B cell (primary cell): Measurements from ENCODE around the gene MLXIP. TPM values are rescaled to one million over a fixed set of nuclear protein-coding genes. Genes with fewer than 3 reads are reported as not detected.

Source experiments
- ATAC-seq: fragments of 200-7000 bp; cut with Tn5 transposase; one replicate; pipeline ENCODE4 v1.10.0; 2021; ENCODE audit warnings: low read depth, mild to moderate bottlenecking, moderate number of reproducible peaks, moderate library complexity
- CTCF ChIA-PET: fragments of 350-600 bp; sonication (Branson Sonifier 250); formaldehyde crosslinking; loops from one replicate; lab custom pipeline; 2021; ENCODE audit warnings: antibody characterized with exemption, inconsistent platforms; lab: Charles Lee
- POLR2A ChIA-PET: fragments of 350-600 bp; sonication (Branson Sonifier 250); formaldehyde crosslinking; loops from one replicate; lab custom pipeline; 2021; ENCODE audit warnings: antibody characterized with exemption; lab: Charles Lee
- DNase-seq: peaks from one replicate; pipeline ENCODE4 v3.0.0; 2013
- H2AFZ ChIP-seq: 2 replicates; pipeline ENCODE4 v1.6.1; 2012; ENCODE audit warnings: mild to moderate bottlenecking, low read depth, low read length; ENCODE audit not compliant: insufficient read depth, poor library complexity, severe bottlenecking
- H3K27ac ChIP-seq, 2 donors: 1 replicate in 1 of 2; 2 replicates in 1 of 2; pipeline ENCODE4 v1.5.1; 2012 to 2013; ENCODE audit warnings: low read length in 2 of 2, mild to moderate bottlenecking in 2 of 2, moderate library complexity in 1 of 2
- H3K27me3 ChIP-seq, 4 experiments: fragments of 200-600 bp in 1 of 4; sonication (generic) in 1 of 4; replicated peaks in 1 of 4; 1 replicate in 2 of 4; 2 replicates in 2 of 4; pipeline versions ENCODE4 v1.6.1 to v1.7.0; 2013 to 2016; ENCODE audit warnings: low read length in 3 of 4, mild to moderate bottlenecking in 2 of 4, mixed read lengths in 1 of 4, moderate library complexity in 1 of 4; ENCODE audit not compliant: insufficient read depth in 4 of 4, control insufficient read depth in 3 of 4; ENCODE audit errors: control extremely low read depth in 1 of 4
- H3K36me3 ChIP-seq, 2 experiments: replicated peaks in 1 of 2; 1 replicate in 1 of 2; 2 replicates in 1 of 2; pipeline versions ENCODE4 v1.6.1 to v1.7.1; 2013; ENCODE audit warnings: low read length in 1 of 2; ENCODE audit not compliant: insufficient read depth in 2 of 2, control insufficient read depth in 1 of 2; ENCODE audit errors: control extremely low read depth in 1 of 2, extremely low read depth in 1 of 2
- H3K4me1 ChIP-seq, 2 donors: fragments of 200-600 bp in 1 of 2; sonication (generic) in 1 of 2; 1 replicate in 1 of 2; 2 replicates in 1 of 2; pipeline versions ENCODE4 v1.5.1 to v1.6.1; 2013 to 2017; ENCODE audit warnings: low read length in 2 of 2; ENCODE audit not compliant: control insufficient read depth in 2 of 2, insufficient read depth in 2 of 2
- H3K4me2 ChIP-seq: replicated peaks from 2 replicates; pipeline ENCODE3; 2012; ENCODE audit warnings: mild to moderate bottlenecking, low read depth, low read length; ENCODE audit not compliant: poor library complexity, severe bottlenecking
- H3K4me3 ChIP-seq, 5 experiments: fragments of 200-600 bp in 1 of 5; sonication (generic) in 1 of 5; 1 replicate in 3 of 5; 2 replicates in 2 of 5; pipeline versions ENCODE4 v1.5.1 to v1.7.0; 2011 to 2016; ENCODE audit warnings: low read length in 4 of 5, mild to moderate bottlenecking in 4 of 5, low read depth in 2 of 5, control low read depth in 1 of 5, moderate library complexity in 1 of 5; ENCODE audit not compliant: insufficient read depth in 1 of 5; ENCODE audit errors: control extremely low read depth in 1 of 5, extremely low read depth in 1 of 5
- H3K79me2 ChIP-seq: fragments of 200-600 bp; sonication (generic); one replicate; pipeline ENCODE4 v1.6.0; 2016; ENCODE audit warnings: low read length; ENCODE audit not compliant: control insufficient read depth, insufficient read depth
- H3K9ac ChIP-seq: fragments of 200-600 bp; sonication (generic); 2 replicates; pipeline ENCODE4 v1.6.1; 2017; ENCODE audit warnings: mild to moderate bottlenecking, low read length, moderate library complexity
- H3K9me3 ChIP-seq, 3 donors: one replicate each; pipeline versions ENCODE4 v1.6.1 to v1.7.1; 2013; ENCODE audit warnings: low read length in 2 of 3; ENCODE audit not compliant: control insufficient read depth in 2 of 3, insufficient read depth in 1 of 3; ENCODE audit errors: control extremely low read depth in 1 of 3
- H4K20me1 ChIP-seq: 2 replicates; pipeline ENCODE4 v1.6.0; 2012; ENCODE audit warnings: mild to moderate bottlenecking, low read length; ENCODE audit not compliant: insufficient read depth, control insufficient read depth, poor library complexity, severe bottlenecking
- H3K27ac Mint-ChIP-seq: one replicate; pipeline ENCODE4 v1.8.0; 2021; ENCODE audit warnings: mixed read lengths
- H3K27me3 Mint-ChIP-seq: one replicate; pipeline ENCODE4 v1.8.0; 2021; ENCODE audit warnings: mixed read lengths
- H3K4me1 Mint-ChIP-seq: one replicate; pipeline ENCODE4 v1.8.0; 2021; ENCODE audit warnings: mixed read lengths
- H3K4me3 Mint-ChIP-seq: one replicate; pipeline ENCODE4 v1.8.0; 2021; ENCODE audit warnings: mixed read lengths
- H3K9me3 Mint-ChIP-seq: one replicate; pipeline ENCODE4 v1.8.0; 2022; ENCODE audit warnings: mixed read lengths; ENCODE audit not compliant: insufficient read depth
- CTCF ChIP-seq: fragments of 200-600 bp; IDR thresholded peaks from one replicate; pipeline ENCODE4 v1.8.0; 2022; ENCODE audit warnings: antibody characterized with exemption, mild to moderate bottlenecking
- EZH2 ChIP-seq: IDR thresholded peaks from 2 replicates; pipeline ENCODE4 v1.6.1; 2012; ENCODE audit warnings: borderline replicate concordance, low read depth, mild to moderate bottlenecking, moderate library complexity, low read length; ENCODE audit not compliant: insufficient read depth, poor library complexity, severe bottlenecking
- WGBS: methylation state at CpG from one replicate; pipeline ENCODE4 v1.1.5; 2013; ENCODE audit warnings: missing lambda C conversion rate; ENCODE audit not compliant: insufficient coverage; 5-methylcytosine and 5-hydroxymethylcytosine counted together
- intact Hi-C: fragments of 100-400 bp; cut with micrococcal nuclease; formaldehyde crosslinking; loops from one replicate; pipeline ENCODE4 v1.10.0; 2022
- polyA plus RNA-seq: library from polyadenylated mRNA; depleted of rRNA; stranded (reverse); fragments of >200 nt; gene quantifications from 2 replicates; pipeline ENCODE4 v1.2.3, GENCODE V29; 2012
- total RNA-seq, 2 donors: library from RNA; stranded (reverse); fragments of 120-200 nt in 1 of 2; gene quantifications; 1 replicate in 1 of 2; 2 replicates in 1 of 2; pipeline versions ENCODE4 v1.2.3 to v1.2.4, GENCODE V29; 2013 to 2022

The MLXIP gene
- total and polyA plus RNA-seq, 2 donors (not counting 1 experiment from before 2014, with no cell fraction given): 28.1 to 91.2 TPM

- ChIA-PET POLR2A (no interaction called here), CTCF (interaction anchor here (2.5 kb wide), 1 partner anchor 30 kb away, joined by 12 read pairs; no protein-coding TSS in a partner anchor)
- intact Hi-C loops: no loop called here
- peaks cover 14 to 21% of the 10 kb centered on the region in 2 donors for H3K4me1 ChIP-seq
- peaks cover 74% of the 10 kb centered on the region for H3K79me2 ChIP-seq
- peaks cover 71% of the 10 kb centered on the region for H4K20me1 ChIP-seq
- H3K4me2 ChIP-seq: no peak overlapping the region
- no peak overlapping the region for H3K27ac Mint-ChIP-seq
- peaks cover 45% of the 10 kb centered on the region for H3K4me1 Mint-ChIP-seq
- H3K27ac ChIP-seq: peak overlapping the region in 1 of 2 donors; percentile 64
- WGBS: 96% methylated on average over 9 of the region's 9 CpGs
- H2AFZ ChIP-seq: no peak overlapping the region
- no peaks in the 10 kb centered on the region for H3K9me3 ChIP-seq
- H3K36me3 ChIP-seq: peaks cover 0 to under 1% of the 10 kb centered on the region in 2 experiments
- H3K4me3 Mint-ChIP-seq: no peak overlapping the region
- DNase-seq (no peak), ATAC-seq (no peak)
- no peak overlapping the region for H3K9ac ChIP-seq
- TF ChIP-seq EZH2: no peak
- TF ChIP-seq CTCF: no peak
- no peaks in the 10 kb centered on the region for H3K27me3 Mint-ChIP-seq
- no peaks in the 10 kb centered on the region for H3K27me3 ChIP-seq
- no peaks in the 10 kb centered on the region for H3K9me3 Mint-ChIP-seq
- no peak overlapping the region for H3K4me3 ChIP-seq
Measured at GRCh38 chr12:122093098-122093883, 14.7 kb downstream of the MLXIP start.

- no peak overlapping the region for H3K4me3 ChIP-seq
- no peak for DNase-seq
- Mint-ChIP-seq H3K9me3 (no peaks in the 10 kb centered on the region), H3K4me3 (no peak overlapping the region), H3K27ac (no peak overlapping the region), H3K4me1 (peaks cover 46% of the 10 kb centered on the region), H3K27me3 (no peaks in the 10 kb centered on the region)
- peak overlapping the region in 1 of 2 donors; percentile 64 for H3K27ac ChIP-seq
- H3K9ac ChIP-seq: no peak overlapping the region
- ChIA-PET POLR2A (no interaction called here), CTCF (no interaction called here)
- no peaks in the 10 kb centered on the region for H3K27me3 ChIP-seq
- no peak for ATAC-seq
- peaks cover 15 to 18% of the 10 kb centered on the region in 2 donors for H3K4me1 ChIP-seq
- no peak overlapping the region for H2AFZ ChIP-seq
- H3K79me2 ChIP-seq: peaks cover 65% of the 10 kb centered on the region
- no peak for TF ChIP-seq CTCF
- no peak for TF ChIP-seq EZH2
- no peaks in the 10 kb centered on the region for H3K36me3 ChIP-seq
- H3K9me3 ChIP-seq: no peaks in the 10 kb centered on the region
- H3K4me2 ChIP-seq: no peak overlapping the region
- peaks cover 71% of the 10 kb centered on the region for H4K20me1 ChIP-seq
- 97% methylated on average over 5 of the region's 5 CpGs for WGBS
- intact Hi-C loops: no loop called here
Measured at GRCh38 chr12:122094137-122094734, 15.7 kb downstream of the MLXIP start.
